ENCODE data around the gene TUNAR.

GRCh38 chr14:95885866-95886265, 9.2 kb downstream of the TUNAR start:
- TF ChIP-seq CTCF (IDR thresholded peaks at IDR 0.05; ENCODE audit: borderline replicate concordance, extremely low read depth, low read length, poor library complexity, severe bottlenecking) (no peak), EZH2 (IDR thresholded peaks at IDR 0.05; ENCODE audit: borderline replicate concordance, low read depth, low read length, severe bottlenecking) (no peak)
